HCT116 (cell line): ENCODE results near the gene PIK3IP1. TPM values are rescaled to one million over a fixed set of nuclear protein-coding genes. Genes with fewer than 3 reads are reported as not detected.

Experiments used
- ATAC-seq: fragments of 200-7000 bp; cut with Tn5 transposase; 2 replicates; pipeline ENCODE4 v1.9.1; 2020; ENCODE audit warnings: mild to moderate bottlenecking, moderate library complexity
- BruUV-seq: library from RNA; stranded (reverse); fragments of 400-500 nt; replicated peaks from 2 replicates; lab custom pipeline; 2021; lab: Mats Ljungman, UMichigan
- CTCF ChIA-PET: fragments of 300-600 bp; sonication (Branson Sonifier 250); formaldehyde crosslinking; loops from one replicate; lab custom pipeline; 2021; ENCODE audit warnings: antibody characterized with exemption; lab: Charles Lee
- POLR2A ChIA-PET: fragments of 300-600, 350-600 bp; sonication (Branson Sonifier 250); formaldehyde crosslinking; loops from one replicate; lab custom pipeline; 2021; ENCODE audit warnings: antibody characterized with exemption; lab: Charles Lee
- RAD21 ChIA-PET, 2 experiments: fragments of 300-600 bp; sonication (Branson Sonifier 250); formaldehyde crosslinking; loops; one replicate each; lab custom pipeline; 2023; ENCODE audit warnings: low total read pairs in 2 of 2; ENCODE audit not compliant: uncharacterized antibody in 2 of 2, unreplicated experiment in 2 of 2, low non-redundant PET in 1 of 2; lab: Charles Lee
- DNase-seq: peaks from one replicate; pipeline ENCODE4 v3.0.0-alpha.2; 2010; ENCODE audit warnings: low read depth, low spot score
- H2AFZ ChIP-seq: fragments of 200-600 bp; shearing (Covaris generic), sonication (generic); 2 replicates; pipeline ENCODE4 v1.6.1; 2017; ENCODE audit warnings: low read depth, mixed run types, mixed read lengths, antibody characterized with exemption, low read length; ENCODE audit not compliant: poor library complexity, severe bottlenecking
- H3K27ac ChIP-seq: 2 replicates; pipeline ENCODE4 v1.5.1; 2012; ENCODE audit warnings: low read depth, low read length
- H3K27me3 ChIP-seq: fragments of 200-600 bp; sonication (generic); 2 replicates; pipeline ENCODE4 v1.6.1; 2016; ENCODE audit warnings: mixed run types, low read length, mixed read lengths; ENCODE audit not compliant: insufficient read depth
- H3K36me3 ChIP-seq, 2 experiments: fragments of 200-500 bp in 1 of 2; fragments of 200-600 bp in 1 of 2; sonication (Bioruptor generic) in 1 of 2; sonication (generic) in 1 of 2; 2 replicates each; pipeline versions ENCODE4 v1.5.1 to v1.6.1; 2014 to 2016; ENCODE audit warnings: low read length in 2 of 2, inconsistent platforms in 1 of 2, mixed read lengths in 1 of 2, mixed run types in 1 of 2; ENCODE audit not compliant: insufficient read depth in 2 of 2, control insufficient read depth in 1 of 2
- H3K4me1 ChIP-seq, 2 experiments: fragments of 200-600 bp in 1 of 2; sonication (generic) in 1 of 2; 2 replicates each; pipeline versions ENCODE4 v1.5.1 to v1.6.1; 2012 to 2017; ENCODE audit warnings: low read length in 2 of 2, inconsistent platforms in 1 of 2, mild to moderate bottlenecking in 1 of 2, mixed read lengths in 1 of 2, mixed run types in 1 of 2, moderate library complexity in 1 of 2; ENCODE audit not compliant: insufficient read depth in 2 of 2, control insufficient read depth in 1 of 2
- H3K4me2 ChIP-seq: fragments of 200-600 bp; sonication (generic); 2 replicates; pipeline ENCODE4 v1.6.1; 2017; ENCODE audit warnings: mixed run types, low read length, mixed read lengths
- H3K4me3 ChIP-seq, 2 experiments: fragments of 200-600 bp in 1 of 2; sonication (generic) in 1 of 2; replicated peaks in 1 of 2; 2 replicates each; pipeline ENCODE4 v1.5.1; 2011 to 2016; ENCODE audit warnings: low read length in 2 of 2, control low read depth in 1 of 2, low read depth in 1 of 2, mild to moderate bottlenecking in 1 of 2, mixed read lengths in 1 of 2, mixed run types in 1 of 2
- H3K79me2 ChIP-seq: fragments of 200-600 bp; sonication (generic); 2 replicates; pipeline ENCODE4 v1.6.1; 2017; ENCODE audit warnings: mild to moderate bottlenecking, mixed run types, low read length, moderate library complexity, mixed read lengths; ENCODE audit not compliant: insufficient read depth
- H3K9ac ChIP-seq: fragments of 200-600 bp; sonication (generic); 2 replicates; pipeline ENCODE4 v1.6.1; 2016; ENCODE audit warnings: low read length, mixed read lengths
- H3K9me2 ChIP-seq: fragments of 200-600 bp; sonication (generic), shearing (Covaris generic); 2 replicates; pipeline ENCODE4 v1.6.1; 2017; ENCODE audit warnings: mixed run types, mild to moderate bottlenecking, moderate library complexity; ENCODE audit not compliant: insufficient read depth
- H3K9me3 ChIP-seq, 2 experiments: fragments of 200-500 bp in 1 of 2; fragments of 200-600 bp in 1 of 2; sonication (Bioruptor generic) in 1 of 2; sonication (generic) in 1 of 2; 2 replicates each; pipeline ENCODE4 v1.6.1; 2014 to 2017; ENCODE audit warnings: low read length in 2 of 2, mixed read lengths in 2 of 2, inconsistent platforms in 1 of 2, low read depth in 1 of 2, mild to moderate bottlenecking in 1 of 2, mixed run types in 1 of 2, moderate library complexity in 1 of 2; ENCODE audit not compliant: control insufficient read depth in 1 of 2, insufficient read depth in 1 of 2
- H4K20me1 ChIP-seq: fragments of 200-600 bp; sonication (generic), shearing (Covaris generic); 2 replicates; pipeline ENCODE4 v1.6.1; 2017; ENCODE audit warnings: mixed run types, mild to moderate bottlenecking, moderate library complexity; ENCODE audit not compliant: insufficient read depth
- CEBPB ChIP-seq: IDR thresholded peaks from 2 replicates; pipeline ENCODE4 v1.6.1; 2012; ENCODE audit warnings: low read depth
- ELF1 ChIP-seq: IDR thresholded peaks from 2 replicates; pipeline ENCODE4 v1.6.1; 2012; ENCODE audit warnings: low read depth, borderline replicate concordance
- EZH2phosphoT487 ChIP-seq: fragments of 200-600 bp; IDR thresholded peaks from 2 replicates; pipeline ENCODE4 v1.6.1; 2018; ENCODE audit warnings: antibody characterized with exemption, borderline replicate concordance
- FOSL1 ChIP-seq: IDR thresholded peaks from 2 replicates; pipeline ENCODE4 v1.6.1; 2012; ENCODE audit warnings: low read depth
- JUND ChIP-seq: IDR thresholded peaks from 2 replicates; pipeline ENCODE4 v1.6.1; 2012
- SIN3A ChIP-seq: IDR thresholded peaks from 2 replicates; pipeline ENCODE4 v1.6.1; 2012; ENCODE audit warnings: low read depth
- SP1 ChIP-seq: IDR thresholded peaks from 2 replicates; pipeline ENCODE4 v1.6.1; 2012; ENCODE audit warnings: low read depth
- SRF ChIP-seq: IDR thresholded peaks from 2 replicates; pipeline ENCODE4 v1.6.1; 2012; ENCODE audit warnings: low read depth
- TCF7L2 ChIP-seq: IDR thresholded peaks from 2 replicates; pipeline ENCODE4 v1.7.0; 2011; ENCODE audit warnings: borderline replicate concordance, inconsistent platforms; ENCODE audit not compliant: insufficient read depth, insufficient read length; ENCODE audit errors: extremely low read depth
- YY1 ChIP-seq: IDR thresholded peaks from 2 replicates; pipeline ENCODE4 v1.6.1; 2011; ENCODE audit warnings: low read length, low read depth, moderate library complexity, mild to moderate bottlenecking; ENCODE audit not compliant: insufficient replicate concordance; ENCODE audit errors: extremely low read depth
- ZFX ChIP-seq: fragments of 450-650 bp; IDR thresholded peaks from 2 replicates; pipeline ENCODE4 v1.6.1; 2017
- intact Hi-C: fragments of 100-400 bp; cut with micrococcal nuclease; formaldehyde crosslinking; loops from 2 replicates; pipeline ENCODE4 v1.10.0; 2022
- total RNA-seq: library from RNA; stranded (reverse); gene quantifications from one replicate; pipeline ENCODE4 v1.2.1, GENCODE V29; 2021; ENCODE audit not compliant: unreplicated experiment
- TF ChIP-seq, protein P1 (sequence below), 3 experiments: fragments of 200-600 bp in 1 of 3; sonication (generic) in 1 of 3; IDR thresholded peaks in 2 of 3; conservative IDR thresholded peaks in 1 of 3; 2 replicates each; pipeline ENCODE4 v1.5.1; 2012 to 2017; ENCODE audit warnings: low read depth in 2 of 3, low read length in 2 of 3, antibody characterized with exemption in 1 of 3, borderline replicate concordance in 1 of 3, control low read depth in 1 of 3, mild to moderate bottlenecking in 1 of 3, mixed read lengths in 1 of 3, mixed run types in 1 of 3, moderate library complexity in 1 of 3; ENCODE audit not compliant: insufficient read depth in 1 of 3
- TF ChIP-seq, protein P2 (sequence below): IDR thresholded peaks from 2 replicates; pipeline ENCODE4 v1.6.1; 2012
- TF ChIP-seq, protein P3 (sequence below): IDR thresholded peaks from 2 replicates; pipeline ENCODE4 v1.6.1; 2012; ENCODE audit warnings: low read depth

PIK3IP1 gene
- total RNA-seq, 1 experiment from 2014 or later = 1.6 TPM

GRCh38 chr22:31241200-31241599, 51.1 kb downstream of the PIK3IP1 start:
- Histone ChIP-seq H3K27ac (no peak overlapping the region), H3K27me3 (no peaks in the 10 kb centered on the region), H3K9me2 (no peaks in the 10 kb centered on the region), H3K4me3 (no peak overlapping the region), H2AFZ (no peak overlapping the region), H3K4me2 (peak overlapping the region; percentile 49), H3K79me2 (peaks cover 31% of the 10 kb centered on the region; the same call in 1 of the 2 replicates), H3K9ac (no peak overlapping the region)
- POLR2A ChIA-PET = no interaction called here
- peak; percentile 26; the same call in 1 of the 2 replicates for TF ChIP-seq FOSL1
- no peak for TF ChIP-seq SP1
- TF ChIP-seq JUND = peak; percentile 33; the same call in 1 of the 2 replicates
- TF ChIP-seq EZH2phosphoT487 = no peak
- TF ChIP-seq, all 23 proteins: peak for 2
- peaks cover 47 to 63% of the 10 kb centered on the region in 2 experiments for H3K4me1 ChIP-seq
- H3K9me3 ChIP-seq = no peaks in the 10 kb centered on the region
- no peaks in the 10 kb centered on the region for H3K36me3 ChIP-seq
- ATAC-seq (peak; percentile 46), DNase-seq (no peak)
- intact Hi-C loops = no loop called here
- RAD21 ChIA-PET = no interaction called here
- BruUV-seq = no TSS peak
- CTCF ChIA-PET = no interaction called here
- H4K20me1 ChIP-seq = peaks cover 4% of the 10 kb centered on the region; the same call in 1 of the 2 replicates

- no peak overlapping the region for H3K27ac ChIP-seq
- H3K27me3 ChIP-seq = no peaks in the 10 kb centered on the region
- no peaks in the 10 kb centered on the region for H3K36me3 ChIP-seq
- peaks cover 4% of the 10 kb centered on the region; the same call in 1 of the 2 replicates for H4K20me1 ChIP-seq
- intact Hi-C loops = no loop called here
- H3K9me3 ChIP-seq = no peaks in the 10 kb centered on the region
- ATAC-seq (no peak), DNase-seq (no peak)
- H3K4me3 ChIP-seq = no peak overlapping the region
- no peak overlapping the region for H2AFZ ChIP-seq
- ChIA-PET POLR2A (no interaction called here), CTCF (no interaction called here), RAD21 (no interaction called here)
- H3K4me2 ChIP-seq = no peak overlapping the region
- H3K79me2 ChIP-seq = peaks cover 36% of the 10 kb centered on the region; the same call in 1 of the 2 replicates
- peaks cover 44 to 60% of the 10 kb centered on the region in 2 experiments for H3K4me1 ChIP-seq
- no peak overlapping the region for H3K9ac ChIP-seq
- TF ChIP-seq SP1 = no peak
- TF ChIP-seq, protein P1, sequence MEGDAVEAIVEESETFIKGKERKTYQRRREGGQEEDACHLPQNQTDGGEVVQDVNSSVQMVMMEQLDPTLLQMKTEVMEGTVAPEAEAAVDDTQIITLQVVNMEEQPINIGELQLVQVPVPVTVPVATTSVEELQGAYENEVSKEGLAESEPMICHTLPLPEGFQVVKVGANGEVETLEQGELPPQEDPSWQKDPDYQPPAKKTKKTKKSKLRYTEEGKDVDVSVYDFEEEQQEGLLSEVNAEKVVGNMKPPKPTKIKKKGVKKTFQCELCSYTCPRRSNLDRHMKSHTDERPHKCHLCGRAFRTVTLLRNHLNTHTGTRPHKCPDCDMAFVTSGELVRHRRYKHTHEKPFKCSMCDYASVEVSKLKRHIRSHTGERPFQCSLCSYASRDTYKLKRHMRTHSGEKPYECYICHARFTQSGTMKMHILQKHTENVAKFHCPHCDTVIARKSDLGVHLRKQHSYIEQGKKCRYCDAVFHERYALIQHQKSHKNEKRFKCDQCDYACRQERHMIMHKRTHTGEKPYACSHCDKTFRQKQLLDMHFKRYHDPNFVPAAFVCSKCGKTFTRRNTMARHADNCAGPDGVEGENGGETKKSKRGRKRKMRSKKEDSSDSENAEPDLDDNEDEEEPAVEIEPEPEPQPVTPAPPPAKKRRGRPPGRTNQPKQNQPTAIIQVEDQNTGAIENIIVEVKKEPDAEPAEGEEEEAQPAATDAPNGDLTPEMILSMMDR (IDR thresholded peaks at IDR 0.05 in 2 of 3, conservative IDR thresholded peaks at IDR 0.05 in 1 of 3; ENCODE audit: borderline replicate concordance in 1 of 3, insufficient read depth in 1 of 3, low read depth in 2 of 3, low read length in 2 of 3) = no peak
- TF ChIP-seq, protein P2, sequence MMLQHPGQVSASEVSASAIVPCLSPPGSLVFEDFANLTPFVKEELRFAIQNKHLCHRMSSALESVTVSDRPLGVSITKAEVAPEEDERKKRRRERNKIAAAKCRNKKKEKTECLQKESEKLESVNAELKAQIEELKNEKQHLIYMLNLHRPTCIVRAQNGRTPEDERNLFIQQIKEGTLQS = no peak
- TF ChIP-seq JUND = no peak
- no peak for TF ChIP-seq FOSL1
- TF ChIP-seq YY1 = no peak
- TF ChIP-seq, protein P3, sequence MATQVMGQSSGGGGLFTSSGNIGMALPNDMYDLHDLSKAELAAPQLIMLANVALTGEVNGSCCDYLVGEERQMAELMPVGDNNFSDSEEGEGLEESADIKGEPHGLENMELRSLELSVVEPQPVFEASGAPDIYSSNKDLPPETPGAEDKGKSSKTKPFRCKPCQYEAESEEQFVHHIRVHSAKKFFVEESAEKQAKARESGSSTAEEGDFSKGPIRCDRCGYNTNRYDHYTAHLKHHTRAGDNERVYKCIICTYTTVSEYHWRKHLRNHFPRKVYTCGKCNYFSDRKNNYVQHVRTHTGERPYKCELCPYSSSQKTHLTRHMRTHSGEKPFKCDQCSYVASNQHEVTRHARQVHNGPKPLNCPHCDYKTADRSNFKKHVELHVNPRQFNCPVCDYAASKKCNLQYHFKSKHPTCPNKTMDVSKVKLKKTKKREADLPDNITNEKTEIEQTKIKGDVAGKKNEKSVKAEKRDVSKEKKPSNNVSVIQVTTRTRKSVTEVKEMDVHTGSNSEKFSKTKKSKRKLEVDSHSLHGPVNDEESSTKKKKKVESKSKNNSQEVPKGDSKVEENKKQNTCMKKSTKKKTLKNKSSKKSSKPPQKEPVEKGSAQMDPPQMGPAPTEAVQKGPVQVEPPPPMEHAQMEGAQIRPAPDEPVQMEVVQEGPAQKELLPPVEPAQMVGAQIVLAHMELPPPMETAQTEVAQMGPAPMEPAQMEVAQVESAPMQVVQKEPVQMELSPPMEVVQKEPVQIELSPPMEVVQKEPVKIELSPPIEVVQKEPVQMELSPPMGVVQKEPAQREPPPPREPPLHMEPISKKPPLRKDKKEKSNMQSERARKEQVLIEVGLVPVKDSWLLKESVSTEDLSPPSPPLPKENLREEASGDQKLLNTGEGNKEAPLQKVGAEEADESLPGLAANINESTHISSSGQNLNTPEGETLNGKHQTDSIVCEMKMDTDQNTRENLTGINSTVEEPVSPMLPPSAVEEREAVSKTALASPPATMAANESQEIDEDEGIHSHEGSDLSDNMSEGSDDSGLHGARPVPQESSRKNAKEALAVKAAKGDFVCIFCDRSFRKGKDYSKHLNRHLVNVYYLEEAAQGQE = no peak
- TF ChIP-seq ZFX = no peak
- no peak for TF ChIP-seq SRF
- TF ChIP-seq SIN3A = no peak
- TF ChIP-seq ELF1 = no peak
- TF ChIP-seq CEBPB = no peak
- TF ChIP-seq TCF7L2 = no peak
- no peaks in the 10 kb centered on the region for H3K9me2 ChIP-seq
- no TSS peak for BruUV-seq
These were observed 52.4 kb downstream of the PIK3IP1 start for GRCh38 chr22:31239771-31240370.
